HG03135 (cell line): ENCODE results near the gene GPR137B.

Experiments used
- ATAC-seq: cut with Tn5 transposase; IDR thresholded peaks from one replicate; pipeline ENCODE4 v1.9.1; 2021; ENCODE audit warnings: mild to moderate bottlenecking, moderate library complexity; ENCODE audit not compliant: unreplicated experiment

The GPR137B gene

GRCh38 chr1:236114076-236114747, 28.1 kb upstream of the GPR137B start:
- no peak for ATAC-seq

GRCh38 chr1:236117710-236118109, 24.6 kb upstream of the GPR137B start:
- ATAC-seq = no peak

DNA sequence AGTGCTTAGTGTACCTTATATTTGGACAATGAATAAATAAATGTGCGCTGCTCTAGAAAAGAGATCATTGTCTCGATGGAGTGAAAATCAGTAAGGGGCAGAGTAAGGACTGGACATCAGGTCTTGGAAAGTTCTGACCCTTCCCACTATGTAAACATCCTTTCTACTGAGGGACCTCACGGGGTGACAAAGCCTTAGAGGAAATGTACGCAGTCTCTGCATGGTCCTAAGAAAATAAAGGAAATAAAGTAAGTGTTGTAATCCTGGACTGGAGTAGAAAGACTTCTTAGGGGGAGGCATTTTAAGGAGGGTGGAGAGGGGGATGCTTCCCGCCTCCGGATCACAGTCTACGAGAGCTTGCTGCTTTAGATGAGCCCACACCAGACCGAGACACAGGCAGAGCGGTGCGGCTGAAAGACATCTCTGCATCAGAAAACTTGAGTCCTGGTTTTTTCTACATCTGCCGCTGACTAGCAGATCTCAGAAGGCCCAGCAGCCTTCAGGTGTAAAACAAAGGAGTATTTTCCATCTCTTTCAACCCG, 22.3 kb upstream of the GPR137B start:
- ATAC-seq = no peak

- ATAC-seq = peak; percentile 68
Measured at GRCh38 chr1:236120721-236121153, 21.6 kb upstream of the GPR137B start.

DNA sequence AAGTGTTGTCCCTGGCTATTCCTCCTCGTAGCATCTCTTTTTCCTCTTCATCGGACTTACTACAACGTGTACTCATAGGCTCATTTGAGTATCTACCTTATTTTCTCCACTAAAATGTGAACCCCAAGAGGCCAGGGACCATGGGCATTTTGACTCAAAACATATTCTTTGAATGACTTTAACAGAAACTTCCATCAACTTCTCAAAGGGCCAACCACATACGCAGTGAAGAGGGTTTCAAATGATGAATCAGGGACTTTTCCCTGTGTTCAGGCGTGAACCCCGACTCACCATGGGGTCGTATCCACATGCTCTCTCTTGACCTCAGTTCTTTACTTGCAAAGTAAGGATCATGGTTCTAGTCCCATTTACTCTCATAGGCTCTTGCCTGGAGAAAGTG, 20.2 kb upstream of the GPR137B start:
- no peak for ATAC-seq

GRCh38 chr1:236123563-236123962, 18.8 kb upstream of the GPR137B start:
- ATAC-seq = no peak

DNA sequence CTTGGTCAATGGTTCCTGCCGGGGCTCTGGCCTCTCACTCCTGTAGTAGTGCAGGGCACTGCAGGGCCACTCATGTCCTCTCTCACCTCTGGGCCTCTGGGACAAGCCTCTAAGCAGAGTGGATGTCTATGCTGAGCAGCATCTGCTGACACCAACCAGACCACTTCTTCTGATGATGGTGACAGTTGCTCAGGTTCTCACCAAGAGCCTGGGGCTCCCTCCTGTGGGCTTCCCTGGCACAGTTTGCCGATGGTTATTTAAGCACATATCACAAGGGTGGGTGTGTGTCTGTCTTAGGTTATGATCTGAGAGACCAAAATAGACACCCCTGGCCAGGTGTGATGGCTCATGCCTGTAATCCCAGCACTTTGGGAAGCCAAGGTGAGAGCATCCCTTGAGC, 17.4 kb upstream of the GPR137B start:
- no peak for ATAC-seq

DNA sequence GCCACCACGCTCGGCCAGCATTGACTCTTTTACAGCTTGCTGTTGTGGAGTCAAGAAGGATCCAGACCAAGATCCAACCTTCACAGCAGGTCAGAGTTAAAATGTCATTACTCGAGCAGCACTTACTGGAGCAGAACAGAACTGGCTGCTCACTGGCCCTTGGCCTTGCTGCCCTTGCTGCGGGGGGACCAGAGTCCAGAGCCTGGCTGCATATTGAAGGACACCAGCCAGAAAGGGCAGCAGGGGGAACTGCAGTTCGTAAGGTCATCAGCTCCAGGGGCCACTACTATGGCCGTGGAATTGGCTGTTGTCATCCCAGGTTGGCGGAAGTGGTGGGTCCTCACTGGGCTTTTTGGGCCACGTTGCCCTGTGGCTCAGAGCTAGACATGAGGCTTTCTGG, 15.3 kb upstream of the GPR137B start:
- no peak for ATAC-seq

- ATAC-seq = no peak
Measured at GRCh38 chr1:236128646-236129178, 13.6 kb upstream of the GPR137B start.

DNA sequence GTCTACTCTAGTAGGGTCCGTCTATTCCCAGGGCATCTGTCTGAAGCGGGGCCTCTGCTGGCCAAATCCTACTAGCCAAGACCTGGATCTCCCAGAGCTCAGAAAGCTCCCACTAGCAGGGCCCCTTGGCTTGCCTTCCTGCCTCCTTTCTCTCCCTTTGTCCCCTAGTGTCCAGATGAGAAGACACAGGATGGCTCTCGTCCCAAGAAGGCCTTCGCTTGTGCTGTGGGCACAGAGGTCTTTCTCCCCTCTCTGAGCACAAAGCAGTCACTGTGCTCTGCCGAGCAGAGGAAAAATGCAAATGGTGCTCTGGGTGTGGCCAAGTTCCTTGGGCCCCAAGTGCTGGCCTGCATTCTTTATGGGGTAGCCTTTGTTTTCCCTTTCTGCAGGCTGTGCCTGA, 13.0 kb upstream of the GPR137B start:
- no peak for ATAC-seq

DNA sequence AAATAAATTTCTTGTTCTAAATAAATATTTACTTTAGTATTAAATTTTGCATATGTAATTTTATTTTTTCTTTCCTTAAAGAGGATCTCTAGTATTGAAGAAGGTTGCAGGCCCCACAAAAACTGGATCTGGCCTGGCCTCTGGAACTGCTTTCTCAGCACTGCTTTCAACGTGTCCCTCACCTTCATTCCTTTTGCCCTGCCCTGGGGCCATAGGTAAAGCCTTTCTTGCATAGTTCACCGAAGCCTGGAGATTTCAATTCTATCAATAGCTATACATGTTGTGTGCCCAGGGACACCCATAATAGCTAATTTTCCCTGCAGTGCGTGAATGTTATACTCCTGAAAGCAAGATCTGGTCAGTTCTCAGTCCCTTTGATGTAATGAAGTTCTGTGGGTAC, 12.0 kb upstream of the GPR137B start:
- no peak for ATAC-seq

GRCh38 chr1:236131916-236132315, 10.4 kb upstream of the GPR137B start:
- no peak for ATAC-seq

- ATAC-seq = no peak
Measured at GRCh38 chr1:236132420-236133046, 9.8 kb upstream of the GPR137B start.

DNA sequence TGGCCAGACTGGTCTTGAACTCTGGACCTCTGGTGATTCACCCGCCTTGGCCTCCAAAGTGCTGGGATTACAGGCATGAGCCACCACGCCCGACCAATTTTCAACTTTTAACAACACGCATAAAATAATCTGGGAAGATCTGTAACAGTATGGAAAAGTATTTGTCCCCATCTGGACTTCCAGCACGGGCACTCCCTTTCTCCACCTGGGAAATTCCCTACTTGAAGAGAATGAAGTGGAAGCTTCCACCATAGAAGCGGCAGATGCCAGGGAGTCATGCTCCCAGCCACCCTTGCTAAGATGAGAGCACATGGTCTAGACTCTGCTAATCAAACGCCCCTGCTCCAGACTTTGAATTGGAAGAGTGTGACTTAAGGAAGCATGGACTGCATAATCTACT, 9.0 kb upstream of the GPR137B start:
- no peak for ATAC-seq

DNA sequence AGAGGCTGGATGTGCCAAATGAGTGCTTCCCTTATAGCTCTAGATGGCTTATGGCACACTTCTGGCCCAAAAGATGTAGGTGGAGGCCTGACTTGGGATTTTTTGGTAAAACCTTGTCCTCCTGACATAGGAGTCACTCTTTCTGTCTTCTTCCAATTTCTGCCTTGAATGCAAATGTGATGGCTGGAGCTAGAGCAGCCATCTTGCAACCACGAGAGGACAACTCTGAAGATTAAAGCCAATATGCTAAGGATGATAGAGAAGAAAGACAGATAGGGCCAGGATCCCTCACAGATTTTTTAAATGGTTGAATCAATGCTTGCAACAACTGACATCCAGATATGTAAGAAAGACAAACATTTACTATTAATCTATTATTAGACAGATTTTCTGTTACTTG, 8.5 kb upstream of the GPR137B start:
- ATAC-seq = no peak

GRCh38 chr1:236137285-236137852, 5.0 kb upstream of the GPR137B start:
- ATAC-seq = no peak

DNA sequence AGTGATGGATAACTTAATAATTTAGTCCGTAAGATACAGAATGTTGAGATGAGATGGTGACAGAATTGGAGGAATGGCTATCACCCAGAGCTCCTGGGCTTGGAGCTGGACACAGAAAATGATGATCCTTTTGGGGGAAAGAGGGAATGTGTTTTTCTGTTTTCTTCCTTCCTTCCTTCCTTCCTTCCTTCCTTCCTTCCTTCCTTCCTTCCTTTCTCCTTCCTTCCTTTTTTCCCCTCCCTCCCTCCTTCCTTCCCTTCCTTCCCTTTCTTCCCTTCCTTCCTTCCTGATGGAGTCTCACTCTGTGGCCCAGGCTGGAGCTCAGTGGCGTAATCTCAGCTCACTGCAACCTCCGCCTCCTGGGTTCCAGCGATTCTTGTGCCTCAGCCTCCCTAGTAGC, 2.8 kb upstream of the GPR137B start:
- no peak for ATAC-seq

- ATAC-seq = no peak
Measured at GRCh38 chr1:236140705-236141446, 1.5 kb upstream of the GPR137B start.

DNA sequence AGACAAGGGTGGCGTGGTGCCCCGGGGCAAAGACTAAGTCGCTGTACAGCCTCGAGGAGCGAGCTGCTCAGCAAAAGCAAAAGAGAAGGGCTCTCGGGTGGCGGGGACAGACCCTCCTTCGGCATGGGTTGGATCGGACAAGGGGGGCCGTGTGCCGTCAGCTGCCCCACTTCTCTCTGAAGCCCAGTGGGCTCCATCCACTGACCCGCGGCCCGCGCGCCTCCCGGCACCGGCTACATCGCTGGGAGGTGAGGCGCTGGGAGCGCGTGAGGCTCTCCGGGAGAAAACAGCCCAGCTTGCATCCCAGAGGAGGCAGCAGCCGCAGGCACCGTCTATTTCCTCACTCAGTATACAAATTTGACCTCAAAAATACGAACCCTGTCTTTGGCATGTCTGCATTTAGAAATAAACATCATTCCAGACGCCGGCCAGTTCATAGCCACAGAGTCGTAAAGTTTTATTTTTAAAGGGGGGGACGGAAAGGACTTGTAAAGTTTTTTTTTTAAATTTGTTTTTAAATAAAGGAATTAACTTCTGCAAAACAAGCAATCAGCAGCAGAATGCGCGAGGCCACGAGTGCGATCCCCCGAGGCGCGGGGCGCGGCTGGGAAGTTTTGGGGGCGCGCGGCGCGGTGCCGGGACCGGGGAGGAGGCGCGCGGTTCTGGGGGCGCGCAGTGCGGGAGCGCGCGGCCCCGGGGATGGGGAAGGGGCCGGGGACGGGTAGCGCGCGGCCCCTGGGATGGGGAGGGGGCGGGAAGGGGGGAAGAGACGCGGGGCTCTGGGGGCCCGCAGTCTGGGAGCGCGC, 689 bp upstream of the GPR137B start:
- ATAC-seq = no peak
